Measurements from ENCODE around the gene DACT2.
"Not testable (repeated sequence)": the region's sequence is repeated elsewhere in the genome, so short reads cannot be mapped to it uniquely, and the experiment has no call there.

The DACT2 gene

GRCh38 chr6:168288781-168289570 lies 30.6 kb downstream of the DACT2 start:
- no peak overlapping the region for H3K4me3 ChIP-seq
- no peak overlapping the region for H3K27ac ChIP-seq

- H3K27ac ChIP-seq, H3K4me3 ChIP-seq: not testable (repeated sequence)
Observed at GRCh38 chr6:168287460-168287859, 32.1 kb downstream of the DACT2 start.

GRCh38 chr6:168286771-168287446 lies 32.7 kb downstream of the DACT2 start:
- not testable (repeated sequence) for H3K27ac ChIP-seq

GRCh38 chr6:168286116-168286515 lies 33.5 kb downstream of the DACT2 start:
- no peak overlapping the region for H3K4me3 ChIP-seq
- H3K27ac ChIP-seq = no peak overlapping the region

More at GRCh38 chr6:168286771-168287446, 32.7 kb downstream of the DACT2 start:
- H3K4me3 ChIP-seq = not testable (repeated sequence)

- Histone ChIP-seq H3K27ac (no peak overlapping the region), H3K4me3 (no peak overlapping the region)
Observed at GRCh38 chr6:168285456-168285855, 34.1 kb downstream of the DACT2 start.

GRCh38 chr6:168284187-168284586 lies 35.4 kb downstream of the DACT2 start:
- H3K4me3 ChIP-seq = no peak overlapping the region
- H3K27ac ChIP-seq = no peak overlapping the region

- H3K27ac ChIP-seq = no peak overlapping the region
- no peak overlapping the region for H3K4me3 ChIP-seq
Observed at GRCh38 chr6:168283686-168284025, 35.9 kb downstream of the DACT2 start.

GRCh38 chr6:168282985-168283685 lies 36.4 kb downstream of the DACT2 start:
- Histone ChIP-seq H3K27ac (no peak overlapping the region), H3K4me3 (no peak overlapping the region)

- Histone ChIP-seq H3K27ac (no peak overlapping the region), H3K4me3 (no peak overlapping the region)
Observed at GRCh38 chr6:168281826-168282225, 37.8 kb downstream of the DACT2 start.

- not testable (repeated sequence) for H3K4me3 ChIP-seq
Observed at GRCh38 chr6:168281314-168281713, 38.3 kb downstream of the DACT2 start.

GRCh38 chr6:168280899-168281245 lies 38.7 kb downstream of the DACT2 start:
- H3K4me3 ChIP-seq = no peak overlapping the region
- no peak overlapping the region for H3K27ac ChIP-seq

More at GRCh38 chr6:168281314-168281713, 38.3 kb downstream of the DACT2 start:
- H3K27ac ChIP-seq = not testable (repeated sequence)

GRCh38 chr6:168280020-168280898 lies 39.3 kb downstream of the DACT2 start:
- H3K4me3 ChIP-seq = no peak overlapping the region
- H3K27ac ChIP-seq = no peak overlapping the region

GRCh38 chr6:168279403-168279935 lies 40.1 kb downstream of the DACT2 start:
- Histone ChIP-seq H3K27ac (no peak overlapping the region), H3K4me3 (no peak overlapping the region)

GRCh38 chr6:168278904-168279303 lies 40.7 kb downstream of the DACT2 start:
- Histone ChIP-seq H3K27ac (no peak overlapping the region), H3K4me3 (no peak overlapping the region)

- H3K27ac ChIP-seq = no peak overlapping the region
- no peak overlapping the region for H3K4me3 ChIP-seq
Observed at GRCh38 chr6:168277274-168277669, 42.3 kb downstream of the DACT2 start.

- Histone ChIP-seq H3K4me3 (no peak overlapping the region), H3K27ac (no peak overlapping the region)
Observed at GRCh38 chr6:168276576-168277273, 42.9 kb downstream of the DACT2 start.

GRCh38 chr6:168275168-168275567 lies 44.4 kb downstream of the DACT2 start:
- no peak overlapping the region for H3K4me3 ChIP-seq

GRCh38 chr6:168274037-168274952 lies 45.3 kb downstream of the DACT2 start:
- no peak overlapping the region for H3K27ac ChIP-seq
- no peak overlapping the region for H3K4me3 ChIP-seq

More at GRCh38 chr6:168275168-168275567, 44.4 kb downstream of the DACT2 start:
- H3K27ac ChIP-seq = no peak overlapping the region
